ENCODE results near the gene ZDHHC8. TPM values are rescaled to one million over a fixed set of nuclear protein-coding genes. Genes with fewer than 3 reads are reported as not detected.

Gene ZDHHC8
- total RNA-seq, 1 experiment from 2014 or later: 11.5 TPM

- no peaks in the 10 kb centered on the region for H3K9me2 ChIP-seq (replicated peaks; ENCODE audit: insufficient read depth, low read length)
- peaks cover 27% of the 10 kb centered on the region for H3K4me1 ChIP-seq (ENCODE audit: low read length)
- no peaks in the 10 kb centered on the region for H3K79me2 ChIP-seq (ENCODE audit: low read length)
- no peak overlapping the region for H3K4me2 ChIP-seq (ENCODE audit: low read depth, low read length, poor library complexity, severe bottlenecking)
- H2AFZ ChIP-seq (ENCODE audit: low read length): no peak overlapping the region
- H3K27me3 ChIP-seq (ENCODE audit: low read length): no peaks in the 10 kb centered on the region
- no peak overlapping the region for H3K9ac ChIP-seq (ENCODE audit: low read length)
- no peak for DNase-seq
- no peak overlapping the region for H3K4me3 ChIP-seq (ENCODE audit: low read length)
- H3K9me3 ChIP-seq (ENCODE audit: low read length): no peaks in the 10 kb centered on the region
- H4K20me1 ChIP-seq (ENCODE audit: insufficient read depth, low read depth, low read length): peaks cover 36% of the 10 kb centered on the region
- H3K36me3 ChIP-seq (ENCODE audit: insufficient read depth, low read length): no peaks in the 10 kb centered on the region
- H3K27ac ChIP-seq (ENCODE audit: low read length): no peak overlapping the region
Observed at GRCh38 chr22:20135806-20136602, 4.4 kb downstream of the ZDHHC8 start.

- H3K4me1 ChIP-seq (ENCODE audit: low read length): peaks cover 27% of the 10 kb centered on the region
Observed at GRCh38 chr22:20136603-20136873, 4.9 kb downstream of the ZDHHC8 start.

GRCh38 chr22:20137113-20137512 lies 5.5 kb downstream of the ZDHHC8 start:
- Histone ChIP-seq H3K36me3 (ENCODE audit: insufficient read depth, low read length) (no peaks in the 10 kb centered on the region), H3K27ac (ENCODE audit: low read length) (no peak overlapping the region), H4K20me1 (ENCODE audit: insufficient read depth, low read depth, low read length) (peaks cover 36% of the 10 kb centered on the region), H3K4me1 (ENCODE audit: low read length) (peaks cover 27% of the 10 kb centered on the region), H3K79me2 (ENCODE audit: low read length) (no peaks in the 10 kb centered on the region), H3K4me2 (ENCODE audit: low read depth, low read length, poor library complexity, severe bottlenecking) (no peak overlapping the region), H3K9me3 (ENCODE audit: low read length) (no peaks in the 10 kb centered on the region), H3K27me3 (ENCODE audit: low read length) (no peaks in the 10 kb centered on the region), H3K9ac (ENCODE audit: low read length) (no peak overlapping the region), H3K9me2 (replicated peaks; ENCODE audit: insufficient read depth, low read length) (no peaks in the 10 kb centered on the region), H3K4me3 (ENCODE audit: low read length) (no peak overlapping the region), H2AFZ (ENCODE audit: low read length) (no peak overlapping the region)
- DNase-seq: no peak

More at GRCh38 chr22:20136603-20136873, 4.9 kb downstream of the ZDHHC8 start:
- Histone ChIP-seq H3K4me3 (ENCODE audit: low read length) (no peak overlapping the region), H3K9me3 (ENCODE audit: low read length) (no peaks in the 10 kb centered on the region), H3K79me2 (ENCODE audit: low read length) (no peaks in the 10 kb centered on the region), H3K4me2 (ENCODE audit: low read depth, low read length, poor library complexity, severe bottlenecking) (no peak overlapping the region), H2AFZ (ENCODE audit: low read length) (no peak overlapping the region), H3K27me3 (ENCODE audit: low read length) (no peaks in the 10 kb centered on the region), H3K9me2 (replicated peaks; ENCODE audit: insufficient read depth, low read length) (no peaks in the 10 kb centered on the region), H3K36me3 (ENCODE audit: insufficient read depth, low read length) (no peaks in the 10 kb centered on the region), H3K9ac (ENCODE audit: low read length) (no peak overlapping the region), H4K20me1 (ENCODE audit: insufficient read depth, low read depth, low read length) (peaks cover 36% of the 10 kb centered on the region), H3K27ac (ENCODE audit: low read length) (no peak overlapping the region)
- no peak for DNase-seq

GRCh38 chr22:20137671-20138416 lies 6.2 kb downstream of the ZDHHC8 start:
- no peaks in the 10 kb centered on the region for H3K36me3 ChIP-seq (ENCODE audit: insufficient read depth, low read length)
- H3K79me2 ChIP-seq (ENCODE audit: low read length): no peaks in the 10 kb centered on the region
- peaks cover 29% of the 10 kb centered on the region; the same call in 1 of the 2 replicates for H4K20me1 ChIP-seq (ENCODE audit: insufficient read depth, low read depth, low read length)
- no peaks in the 10 kb centered on the region for H3K9me2 ChIP-seq (replicated peaks; ENCODE audit: insufficient read depth, low read length)
- H3K4me1 ChIP-seq (ENCODE audit: low read length): peaks cover 20% of the 10 kb centered on the region
- no peaks in the 10 kb centered on the region for H3K27me3 ChIP-seq (ENCODE audit: low read length)
- H3K27ac ChIP-seq (ENCODE audit: low read length): no peak overlapping the region
- no peak overlapping the region for H3K9ac ChIP-seq (ENCODE audit: low read length)
- H2AFZ ChIP-seq (ENCODE audit: low read length): no peak overlapping the region
- H3K9me3 ChIP-seq (ENCODE audit: low read length): no peaks in the 10 kb centered on the region
- no peak overlapping the region for H3K4me2 ChIP-seq (ENCODE audit: low read depth, low read length, poor library complexity, severe bottlenecking)
- H3K4me3 ChIP-seq (ENCODE audit: low read length): no peak overlapping the region
- no peak for DNase-seq

- Histone ChIP-seq H3K27ac (ENCODE audit: low read length) (no peak overlapping the region), H3K9me3 (ENCODE audit: low read length) (no peaks in the 10 kb centered on the region), H3K36me3 (ENCODE audit: insufficient read depth, low read length) (no peaks in the 10 kb centered on the region), H3K9ac (ENCODE audit: low read length) (no peak overlapping the region), H3K9me2 (replicated peaks; ENCODE audit: insufficient read depth, low read length) (no peaks in the 10 kb centered on the region), H3K4me3 (ENCODE audit: low read length) (no peak overlapping the region), H3K79me2 (ENCODE audit: low read length) (no peaks in the 10 kb centered on the region), H2AFZ (ENCODE audit: low read length) (no peak overlapping the region), H4K20me1 (ENCODE audit: insufficient read depth, low read depth, low read length) (peaks cover 25% of the 10 kb centered on the region; the same call in 1 of the 2 replicates), H3K4me2 (ENCODE audit: low read depth, low read length, poor library complexity, severe bottlenecking) (no peak overlapping the region), H3K27me3 (ENCODE audit: low read length) (no peaks in the 10 kb centered on the region), H3K4me1 (ENCODE audit: low read length) (peaks cover 19% of the 10 kb centered on the region)
- DNase-seq: no peak
Observed at GRCh38 chr22:20138417-20138738, 6.8 kb downstream of the ZDHHC8 start.

- Histone ChIP-seq H3K9ac (ENCODE audit: low read length) (no peak overlapping the region), H3K4me1 (ENCODE audit: low read length) (peaks cover 19% of the 10 kb centered on the region), H3K4me2 (ENCODE audit: low read depth, low read length, poor library complexity, severe bottlenecking) (no peak overlapping the region), H2AFZ (ENCODE audit: low read length) (no peak overlapping the region), H3K27me3 (ENCODE audit: low read length) (no peaks in the 10 kb centered on the region), H3K27ac (ENCODE audit: low read length) (no peak overlapping the region), H4K20me1 (ENCODE audit: insufficient read depth, low read depth, low read length) (peaks cover 25% of the 10 kb centered on the region; the same call in 1 of the 2 replicates), H3K9me2 (replicated peaks; ENCODE audit: insufficient read depth, low read length) (no peaks in the 10 kb centered on the region), H3K9me3 (ENCODE audit: low read length) (no peaks in the 10 kb centered on the region), H3K79me2 (ENCODE audit: low read length) (no peaks in the 10 kb centered on the region), H3K36me3 (ENCODE audit: insufficient read depth, low read length) (no peaks in the 10 kb centered on the region), H3K4me3 (ENCODE audit: low read length) (no peak overlapping the region)
- no peak for DNase-seq
Observed at GRCh38 chr22:20138868-20139267, 7.3 kb downstream of the ZDHHC8 start.

- Histone ChIP-seq H3K9me3 (ENCODE audit: low read length) (no peaks in the 10 kb centered on the region), H3K27me3 (ENCODE audit: low read length) (no peaks in the 10 kb centered on the region), H3K36me3 (ENCODE audit: insufficient read depth, low read length) (no peaks in the 10 kb centered on the region), H3K4me2 (ENCODE audit: low read depth, low read length, poor library complexity, severe bottlenecking) (no peak overlapping the region), H3K4me1 (ENCODE audit: low read length) (peaks cover 19% of the 10 kb centered on the region), H4K20me1 (ENCODE audit: insufficient read depth, low read depth, low read length) (peaks cover 19% of the 10 kb centered on the region; the same call in 1 of the 2 replicates), H3K27ac (ENCODE audit: low read length) (no peak overlapping the region), H3K4me3 (ENCODE audit: low read length) (no peak overlapping the region), H3K9me2 (replicated peaks; ENCODE audit: insufficient read depth, low read length) (no peaks in the 10 kb centered on the region), H3K9ac (ENCODE audit: low read length) (no peak overlapping the region), H2AFZ (ENCODE audit: low read length) (no peak overlapping the region), H3K79me2 (ENCODE audit: low read length) (no peaks in the 10 kb centered on the region)
- DNase-seq: no peak
Observed at GRCh38 chr22:20139391-20140106, 7.9 kb downstream of the ZDHHC8 start.

GRCh38 chr22:20140107-20140445 lies 8.5 kb downstream of the ZDHHC8 start:
- H3K36me3 ChIP-seq (ENCODE audit: insufficient read depth, low read length): no peaks in the 10 kb centered on the region
- no peak overlapping the region for H3K4me2 ChIP-seq (ENCODE audit: low read depth, low read length, poor library complexity, severe bottlenecking)
- no peak overlapping the region for H2AFZ ChIP-seq (ENCODE audit: low read length)
- H3K9me3 ChIP-seq (ENCODE audit: low read length): no peaks in the 10 kb centered on the region
- no peak for DNase-seq
- no peaks in the 10 kb centered on the region for H3K9me2 ChIP-seq (replicated peaks; ENCODE audit: insufficient read depth, low read length)
- H3K9ac ChIP-seq (ENCODE audit: low read length): no peak overlapping the region
- H3K27ac ChIP-seq (ENCODE audit: low read length): no peak overlapping the region
- H4K20me1 ChIP-seq (ENCODE audit: insufficient read depth, low read depth, low read length): peaks cover 18% of the 10 kb centered on the region; the same call in 1 of the 2 replicates
- H3K27me3 ChIP-seq (ENCODE audit: low read length): no peaks in the 10 kb centered on the region
- no peaks in the 10 kb centered on the region for H3K79me2 ChIP-seq (ENCODE audit: low read length)
- H3K4me3 ChIP-seq (ENCODE audit: low read length): no peak overlapping the region
- H3K4me1 ChIP-seq (ENCODE audit: low read length): peaks cover 19% of the 10 kb centered on the region

Data from Karpas-422 (cell line).